HG03439 (cell line): Measurements from ENCODE around the gene PIP5K1C.
"Not testable (repeated sequence)": the region's sequence is repeated elsewhere in the genome, so short reads cannot be mapped to it uniquely, and the experiment has no call there.

Experiments
- ATAC-seq: cut with Tn5 transposase; IDR thresholded peaks from one replicate; pipeline ENCODE4 v1.9.1; 2021; ENCODE audit warnings: mild to moderate bottlenecking, moderate library complexity; ENCODE audit not compliant: unreplicated experiment

PIP5K1C gene

GRCh38 chr19:3678188-3678587 lies 22.1 kb downstream of the PIP5K1C start:
- ATAC-seq: no peak

GRCh38 chr19:3674784-3675543 lies 25.3 kb downstream of the PIP5K1C start:
- no peak for ATAC-seq

DNA sequence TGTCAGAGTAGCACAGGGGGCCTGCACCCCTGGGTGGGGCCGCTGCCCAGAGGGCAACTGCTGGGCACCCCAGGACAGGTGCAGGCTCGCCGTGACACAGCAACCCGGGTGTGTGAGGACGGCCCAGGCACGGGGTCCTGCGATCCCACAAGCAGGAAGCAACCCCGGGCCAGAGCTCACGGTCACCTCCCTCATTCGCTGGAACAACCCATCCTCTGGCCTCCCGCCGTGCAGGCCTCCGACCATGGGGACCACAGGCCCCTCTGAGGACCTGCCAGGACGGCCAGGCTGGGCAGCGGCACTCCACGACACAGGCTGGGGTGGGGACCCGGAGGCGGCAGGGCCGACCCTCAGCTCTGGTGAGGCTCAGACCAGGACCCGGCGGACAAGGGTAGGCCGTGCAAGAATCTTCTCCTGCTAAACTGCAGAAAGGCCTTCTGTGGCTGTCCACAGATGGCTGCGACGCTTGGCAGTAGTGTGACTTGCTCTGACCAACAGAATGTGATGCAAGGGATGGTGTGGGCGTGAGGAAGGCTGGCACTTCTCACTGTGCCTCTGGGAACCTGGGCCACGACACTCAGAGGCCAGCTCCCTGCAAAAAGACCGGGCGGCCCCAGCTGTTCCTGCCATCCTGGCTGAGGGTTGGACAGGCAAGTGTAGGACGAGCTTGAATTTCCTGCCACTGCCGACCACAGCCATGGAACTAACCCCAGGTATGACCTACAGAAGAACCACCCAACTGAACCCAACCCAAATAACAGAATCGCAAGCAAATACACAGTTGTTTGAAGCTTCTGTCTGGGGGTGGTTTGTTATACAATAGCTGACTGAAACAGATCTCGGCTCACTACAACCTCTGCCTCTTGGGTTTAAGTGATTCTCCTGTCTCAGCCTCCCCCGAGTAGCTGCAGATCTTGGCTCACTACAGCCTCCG lies 26.5 kb downstream of the PIP5K1C start:
- no peak for ATAC-seq

GRCh38 chr19:3672993-3673392 lies 27.3 kb downstream of the PIP5K1C start:
- ATAC-seq: no peak

DNA sequence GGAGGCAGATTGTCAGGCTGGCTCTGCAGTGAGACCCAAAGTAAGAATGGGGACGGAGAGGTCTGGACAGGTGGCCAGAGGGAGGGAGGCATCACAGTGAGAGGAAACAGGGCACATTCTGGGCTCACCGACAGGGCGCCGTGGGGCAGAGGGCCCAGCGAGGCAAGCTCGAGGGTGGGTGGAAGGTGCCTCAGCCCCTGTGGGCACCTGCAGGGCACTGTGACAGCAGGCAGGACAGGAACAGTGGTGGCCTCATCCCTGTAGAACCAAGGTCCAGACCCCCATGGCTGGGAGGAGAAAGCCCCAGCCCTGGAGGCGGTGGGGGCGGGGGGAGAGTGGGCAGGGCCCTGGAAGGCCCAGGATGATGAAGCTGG lies 27.7 kb downstream of the PIP5K1C start:
- ATAC-seq: no peak

DNA sequence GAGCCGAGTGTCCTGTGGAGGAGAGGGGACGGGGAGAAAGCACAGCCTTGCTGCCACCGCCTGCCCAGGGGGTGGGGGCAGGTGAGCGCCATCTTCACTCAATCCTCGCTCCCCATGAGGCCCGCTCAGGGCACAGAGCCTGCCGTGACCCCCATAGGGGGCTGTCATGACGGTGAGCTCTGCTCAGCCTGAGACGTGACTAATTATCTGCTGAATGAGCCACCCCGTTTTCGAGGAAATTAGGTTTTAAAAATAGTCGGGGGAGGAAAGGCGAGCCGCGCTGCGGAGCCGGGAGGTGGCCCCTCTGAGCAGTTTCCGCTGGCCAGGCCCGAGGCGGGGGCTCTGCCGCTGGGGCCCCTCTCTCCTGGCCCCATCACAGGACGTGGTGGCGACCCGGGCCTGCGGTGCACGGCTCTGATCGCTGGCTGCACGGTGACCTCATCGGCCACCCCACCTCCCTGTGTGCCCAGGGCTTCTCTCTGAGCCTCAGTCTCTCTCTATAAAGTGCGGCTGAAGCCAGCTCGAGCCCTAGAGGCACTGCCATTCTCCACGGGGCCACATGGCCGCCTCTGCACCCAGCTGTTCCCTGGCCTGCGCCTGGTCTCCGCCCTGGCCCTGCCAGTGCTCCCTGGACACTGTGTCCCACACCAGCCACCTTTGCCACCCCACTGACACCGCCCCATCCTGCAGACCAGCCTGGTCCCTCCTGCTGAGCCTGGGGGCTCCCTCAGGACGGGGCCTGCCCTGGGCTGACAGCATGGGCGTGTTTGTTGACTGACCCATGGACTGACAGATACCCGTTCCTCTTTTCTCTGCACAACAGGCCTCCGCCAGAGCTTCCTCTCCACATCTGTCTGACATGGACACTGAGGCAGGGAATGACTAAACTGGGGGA lies 28.3 kb downstream of the PIP5K1C start:
- ATAC-seq: no peak

- no peak for ATAC-seq
Measured at GRCh38 chr19:3670796-3671679, 29.2 kb downstream of the PIP5K1C start.

GRCh38 chr19:3669947-3670795 lies 30.1 kb downstream of the PIP5K1C start:
- no peak for ATAC-seq

- ATAC-seq: no peak
Measured at GRCh38 chr19:3669082-3669946, 31.0 kb downstream of the PIP5K1C start.

- no peak for ATAC-seq
Measured at GRCh38 chr19:3668331-3669081, 31.8 kb downstream of the PIP5K1C start.

DNA sequence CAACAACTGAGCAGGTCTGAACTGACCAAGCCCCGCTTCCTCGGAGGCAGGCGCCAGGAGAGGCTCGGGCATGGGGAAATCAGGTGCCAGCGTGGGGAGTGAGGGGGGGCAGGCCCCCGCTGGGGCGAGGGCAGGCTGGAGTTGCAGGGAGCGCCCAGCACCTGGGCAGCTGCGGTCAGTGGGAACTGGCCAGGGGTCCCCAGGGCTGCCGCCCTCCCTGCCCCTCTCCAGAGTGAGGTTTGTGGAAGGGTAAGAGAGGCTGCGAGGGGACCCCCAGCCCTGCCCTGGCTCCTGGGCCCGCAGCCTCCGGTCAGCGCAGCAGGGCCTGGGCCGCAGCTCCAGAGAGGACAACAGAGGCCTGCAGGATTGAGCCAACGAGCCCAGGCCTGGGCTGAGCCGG lies 32.5 kb downstream of the PIP5K1C start:
- ATAC-seq: no peak

GRCh38 chr19:3667037-3667638 lies 33.1 kb downstream of the PIP5K1C start:
- no peak for ATAC-seq

GRCh38 chr19:3666545-3666856 lies 33.8 kb downstream of the PIP5K1C start:
- not testable (repeated sequence) for ATAC-seq

DNA sequence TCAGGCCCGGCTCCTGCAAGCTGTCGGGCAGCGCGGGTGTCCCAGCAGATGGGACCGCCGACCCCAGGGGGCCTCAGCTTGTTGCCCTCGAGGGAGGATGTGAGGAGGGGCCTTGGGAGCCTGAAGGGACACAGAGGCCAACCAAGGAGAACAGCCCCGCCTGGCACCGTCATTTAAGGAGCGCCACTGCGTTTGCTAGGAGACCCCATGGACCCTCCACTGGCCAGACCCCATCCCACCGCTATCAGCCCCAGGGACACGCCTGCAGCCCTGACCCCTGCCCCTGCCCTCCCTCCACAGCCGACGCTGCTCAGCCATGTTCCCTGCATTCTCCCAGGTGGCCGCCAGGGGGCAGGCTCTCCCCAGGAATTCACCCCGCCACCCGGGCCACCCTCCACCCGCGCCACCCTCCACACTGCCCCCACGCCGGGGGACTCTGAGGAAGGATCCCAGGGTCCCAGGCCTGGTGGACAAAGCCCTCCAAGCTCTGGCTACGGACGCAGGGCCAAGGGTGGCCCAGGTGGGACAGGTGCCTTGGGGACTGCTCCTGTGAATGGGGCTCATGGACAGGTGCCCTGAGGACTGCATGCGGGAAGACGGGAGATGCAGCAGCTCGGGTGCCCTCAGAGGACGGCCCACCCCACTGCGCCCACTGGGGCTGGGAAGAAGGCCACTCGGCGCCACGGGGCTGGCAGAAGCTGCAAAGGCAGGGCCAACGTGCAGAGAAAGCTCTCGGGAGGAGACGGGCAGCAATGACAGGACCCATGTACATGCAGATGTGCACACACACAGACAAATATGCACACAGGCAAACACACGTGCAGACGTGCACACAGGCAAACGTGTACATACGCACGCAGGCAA lies 34.4 kb downstream of the PIP5K1C start:
- peak; percentile 48 for ATAC-seq

GRCh38 chr19:3664879-3665642 lies 35.2 kb downstream of the PIP5K1C start:
- ATAC-seq: no peak

GRCh38 chr19:3663838-3664237 lies 36.4 kb downstream of the PIP5K1C start:
- no peak for ATAC-seq
